GM12865 (cell line): ENCODE results near the gene AGFG2.

Source experiments
- DNase-seq: peaks from one replicate; pipeline ENCODE4 v3.0.0; 2010; ENCODE audit warnings: low read depth
- H3K4me3 ChIP-seq: 2 replicates; pipeline ENCODE4 v1.5.1; 2011; ENCODE audit warnings: mild to moderate bottlenecking, low read depth, low read length, control low read depth
- CTCF ChIP-seq: IDR thresholded peaks from 2 replicates; pipeline ENCODE4 v1.5.1; 2011; ENCODE audit warnings: low read length, control low read depth, low read depth, inconsistent platforms; ENCODE audit not compliant: insufficient read depth; ENCODE audit errors: missing control alignments

Gene AGFG2

GRCh38 chr7:100570954-100571828, 32.2 kb downstream of the AGFG2 start:
- no peak for DNase-seq
- no peak overlapping the region for H3K4me3 ChIP-seq
- no peak for TF ChIP-seq CTCF

- no peak for TF ChIP-seq CTCF
- DNase-seq, result no peak
- no peak overlapping the region for H3K4me3 ChIP-seq
These were observed 32.8 kb downstream of the AGFG2 start for GRCh38 chr7:100571829-100572116.

- DNase-seq, result no peak
- H3K4me3 ChIP-seq, result no peak overlapping the region
- no peak for TF ChIP-seq CTCF
These were observed 33.4 kb downstream of the AGFG2 start for GRCh38 chr7:100572281-100572948.

- no peak for TF ChIP-seq CTCF
- no peak overlapping the region for H3K4me3 ChIP-seq
- no peak for DNase-seq
These were observed 34.1 kb downstream of the AGFG2 start for GRCh38 chr7:100572949-100573675.

- DNase-seq, result no peak
- no peak for TF ChIP-seq CTCF
- H3K4me3 ChIP-seq, result no peak within 1 kb of the TSS
These were observed 34.8 kb downstream of the AGFG2 start, which contains the start of gene SAP25 for GRCh38 chr7:100573691-100574361. SAP25 (minus strand) TSS chr7:100573900; CDS start chr7:100573742, 158 bp downstream.

- no peak for TF ChIP-seq CTCF
- H3K4me3 ChIP-seq, result no peak overlapping the region
- DNase-seq, result no peak
These were observed 35.6 kb downstream of the AGFG2 start for GRCh38 chr7:100574362-100575205.
